CD4-positive, alpha-beta T cell treated with Interleukin-1 beta for 1 hour (primary cell): ENCODE data around the gene SERPINB13.

Experiments used
- DNase-seq, 2 donors: peaks; one replicate each; pipeline ENCODE4 v3.0.0-alpha.2; 2020 to 2022

SERPINB13 gene, protein sequence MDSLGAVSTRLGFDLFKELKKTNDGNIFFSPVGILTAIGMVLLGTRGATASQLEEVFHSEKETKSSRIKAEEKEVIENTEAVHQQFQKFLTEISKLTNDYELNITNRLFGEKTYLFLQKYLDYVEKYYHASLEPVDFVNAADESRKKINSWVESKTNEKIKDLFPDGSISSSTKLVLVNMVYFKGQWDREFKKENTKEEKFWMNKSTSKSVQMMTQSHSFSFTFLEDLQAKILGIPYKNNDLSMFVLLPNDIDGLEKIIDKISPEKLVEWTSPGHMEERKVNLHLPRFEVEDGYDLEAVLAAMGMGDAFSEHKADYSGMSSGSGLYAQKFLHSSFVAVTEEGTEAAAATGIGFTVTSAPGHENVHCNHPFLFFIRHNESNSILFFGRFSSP

DNA sequence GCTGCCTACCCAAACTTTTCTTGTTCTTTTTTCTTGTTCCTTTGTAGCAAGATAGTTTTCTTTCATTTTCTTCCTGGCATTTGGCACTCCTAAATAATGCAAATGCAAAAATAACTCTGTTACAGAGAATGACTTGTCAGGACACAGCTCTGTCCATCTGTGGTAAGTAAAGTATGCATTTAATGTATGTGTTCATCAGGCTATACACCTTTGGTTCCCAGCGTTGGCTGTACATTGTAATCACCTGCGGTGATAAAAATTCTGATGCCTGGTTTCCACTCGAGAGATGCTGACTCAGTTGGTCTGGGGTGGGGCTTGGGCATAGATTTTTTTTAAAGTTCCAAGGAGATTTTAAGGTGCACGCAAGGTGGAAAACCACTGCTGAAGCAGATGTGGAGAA is at the start of gene SERPINB13:
TSS of gene SERPINB13 (plus strand) at position 378 of the 400 bp plus-strand sequence. CDS start 1,325 bp downstream, outside the sequence.
- DNase-seq: no peak

DNA sequence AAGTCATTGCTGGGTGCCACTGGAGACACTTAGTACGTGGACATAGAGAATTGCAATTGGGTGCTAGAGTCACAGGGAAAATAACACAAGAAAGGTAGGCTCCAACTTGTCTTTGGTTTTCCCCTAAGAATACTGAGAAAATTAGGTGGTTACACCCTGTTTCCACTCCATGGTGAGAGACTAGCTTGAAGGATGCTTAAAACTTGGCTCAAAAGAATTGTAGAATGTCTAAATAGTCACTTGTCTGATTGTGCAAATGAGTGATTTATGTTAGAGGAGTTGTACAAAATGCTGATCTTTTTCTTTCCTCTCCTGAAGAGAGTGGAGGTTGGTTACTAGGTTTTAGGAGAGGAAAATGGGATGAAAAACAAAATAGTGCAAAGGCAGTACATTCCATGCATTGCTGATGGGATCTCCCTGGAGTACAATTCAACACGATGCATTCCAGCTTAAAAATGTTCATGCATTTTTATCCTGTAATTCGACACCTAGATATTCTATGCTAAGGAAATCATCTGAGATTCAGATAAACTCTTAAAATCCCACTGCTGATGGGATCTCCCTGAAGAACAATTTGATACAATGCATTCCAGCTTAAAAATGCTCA is 47.1 kb upstream of the SERPINB13 start:
- no peak for DNase-seq

DNA sequence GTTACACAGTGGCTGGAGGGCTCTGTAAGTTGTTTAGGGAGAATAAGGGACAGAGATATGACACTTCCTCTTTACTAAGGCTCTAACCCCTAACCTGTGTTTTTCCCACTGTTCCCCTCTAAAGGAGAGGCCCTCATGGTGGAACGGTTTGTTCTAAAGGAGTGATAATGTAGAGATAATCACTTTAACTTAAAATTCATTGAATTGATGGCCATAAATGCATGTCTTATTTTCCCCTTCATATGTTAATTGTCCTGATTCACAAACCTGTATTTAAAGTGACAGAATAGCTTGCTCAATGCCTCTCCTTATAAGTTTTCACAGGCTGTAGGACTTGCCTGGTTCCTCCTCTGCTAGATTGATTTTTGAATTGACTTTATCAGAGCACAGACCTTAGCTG is 45.1 kb upstream of the SERPINB13 start, which contains the start of gene SERPINB12:
TSS of gene SERPINB12 (plus strand) at position 301 of the 400 bp plus-strand sequence. CDS start 13,791 bp downstream, outside the sequence.
- DNase-seq: no peak

DNA sequence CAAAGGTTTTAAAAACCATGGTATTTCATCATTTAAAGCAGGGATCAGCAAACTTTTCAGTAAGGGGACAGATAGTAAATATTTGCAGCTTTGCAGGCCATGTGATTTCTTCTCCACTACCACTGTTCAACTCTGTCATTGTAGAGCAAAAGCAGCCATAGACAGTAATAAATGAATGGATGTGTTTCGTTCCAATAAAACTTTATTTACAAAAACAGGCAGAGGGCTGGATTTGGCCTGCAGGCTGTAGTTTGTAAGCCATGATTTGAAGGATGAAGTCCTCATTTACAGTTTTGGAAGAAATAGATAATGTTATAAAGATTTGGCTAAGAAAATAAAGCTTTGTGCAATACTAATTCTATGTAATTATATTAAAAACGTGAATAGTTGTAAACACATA is 43.1 kb upstream of the SERPINB13 start:
- no peak for DNase-seq

DNA sequence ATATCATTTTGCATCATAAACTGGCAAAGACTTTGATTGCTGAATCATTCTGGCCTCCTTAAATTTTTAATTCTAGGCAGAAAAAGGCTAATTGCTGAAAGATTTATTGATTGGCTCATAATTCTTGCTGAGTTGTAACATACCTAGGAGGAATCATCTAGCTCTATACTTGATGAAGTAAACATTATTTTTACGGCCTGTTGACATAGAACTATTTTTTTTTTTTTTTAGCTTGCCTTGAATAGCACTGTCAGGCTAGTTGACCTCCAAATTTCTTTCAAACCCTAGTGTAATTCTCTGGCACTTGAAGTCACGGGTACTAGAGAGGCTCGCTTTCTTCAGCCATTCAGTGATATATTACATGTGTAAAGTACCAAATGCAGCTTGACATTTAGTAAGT is 42.1 kb upstream of the SERPINB13 start:
- DNase-seq: no peak

DNA sequence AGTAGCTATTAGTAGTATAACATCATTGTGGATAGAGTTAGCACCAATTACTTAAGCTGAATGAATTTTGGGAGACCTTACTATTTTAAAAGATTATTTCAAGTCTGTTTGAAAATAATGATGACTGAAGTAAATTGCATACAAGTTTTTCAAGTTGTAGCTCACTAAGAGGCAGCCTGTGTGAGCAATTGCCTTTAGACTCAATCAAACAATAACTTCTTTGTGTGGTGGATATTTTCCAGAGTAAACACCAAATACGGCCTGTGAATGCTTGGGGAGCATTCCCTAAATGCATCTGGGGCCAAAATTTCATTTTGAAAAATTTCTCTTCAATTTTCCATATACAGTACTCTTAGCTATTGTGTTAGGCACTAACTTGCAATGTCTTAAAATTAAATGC is 37.1 kb upstream of the SERPINB13 start:
- DNase-seq: no peak

DNA sequence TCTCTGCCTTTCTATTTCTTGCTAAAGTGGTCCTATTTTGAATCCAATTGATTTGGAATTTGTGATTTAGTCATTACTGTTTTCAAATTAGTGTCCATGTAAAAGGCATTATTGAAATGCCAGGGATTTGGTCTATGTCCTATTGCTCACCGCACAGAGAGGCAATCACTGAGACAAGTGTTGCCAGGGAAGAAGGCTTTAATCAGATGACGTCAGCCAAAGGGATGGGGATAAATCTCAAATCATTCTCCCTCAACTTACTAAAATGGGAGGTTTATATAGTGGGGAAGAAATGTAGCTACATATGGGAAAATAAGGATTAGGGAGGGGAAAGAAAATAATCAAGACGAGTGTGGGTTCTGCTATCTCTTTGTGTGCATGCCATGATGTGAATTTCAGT is 35.4 kb upstream of the SERPINB13 start:
- no peak for DNase-seq

DNA sequence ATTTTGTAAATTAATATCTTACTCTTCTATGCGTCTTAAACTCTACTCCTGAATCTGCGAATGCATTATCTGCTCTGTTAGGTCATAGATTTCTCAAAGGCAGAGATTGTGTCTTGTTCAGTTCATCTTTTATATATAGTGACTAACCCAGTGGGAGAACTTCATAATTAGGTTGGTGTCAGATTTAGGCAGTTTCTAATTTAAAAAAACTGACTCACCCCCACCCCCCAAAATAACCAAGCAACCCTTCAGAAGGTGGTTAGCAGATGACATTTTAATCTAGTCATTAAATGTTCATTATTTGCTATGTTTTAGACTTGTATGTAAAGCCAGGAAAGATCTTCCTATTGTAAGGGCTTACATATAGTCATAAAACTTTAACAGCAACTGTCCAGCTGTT is 34.6 kb upstream of the SERPINB13 start:
- no peak for DNase-seq

DNA sequence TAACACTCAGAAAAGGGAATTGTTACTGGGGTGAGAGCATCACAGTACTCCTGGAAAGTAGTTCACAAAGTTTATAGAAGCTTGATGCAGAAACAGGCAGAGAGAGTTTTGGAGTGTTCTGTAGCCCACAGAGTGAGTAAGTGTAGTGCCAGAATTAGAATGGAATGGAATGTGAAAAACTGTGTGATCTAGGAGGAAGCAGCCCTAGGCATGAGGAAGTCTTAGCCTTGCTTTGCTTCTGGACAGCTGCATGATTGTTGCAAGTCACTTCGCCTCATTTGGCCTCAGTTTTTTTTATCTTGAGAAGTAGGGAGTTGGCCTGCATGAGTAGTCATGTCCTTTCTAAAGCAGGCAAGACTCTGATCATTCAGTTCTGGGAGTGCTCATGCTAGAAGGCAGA is 34.1 kb upstream of the SERPINB13 start:
- no peak for DNase-seq

DNA sequence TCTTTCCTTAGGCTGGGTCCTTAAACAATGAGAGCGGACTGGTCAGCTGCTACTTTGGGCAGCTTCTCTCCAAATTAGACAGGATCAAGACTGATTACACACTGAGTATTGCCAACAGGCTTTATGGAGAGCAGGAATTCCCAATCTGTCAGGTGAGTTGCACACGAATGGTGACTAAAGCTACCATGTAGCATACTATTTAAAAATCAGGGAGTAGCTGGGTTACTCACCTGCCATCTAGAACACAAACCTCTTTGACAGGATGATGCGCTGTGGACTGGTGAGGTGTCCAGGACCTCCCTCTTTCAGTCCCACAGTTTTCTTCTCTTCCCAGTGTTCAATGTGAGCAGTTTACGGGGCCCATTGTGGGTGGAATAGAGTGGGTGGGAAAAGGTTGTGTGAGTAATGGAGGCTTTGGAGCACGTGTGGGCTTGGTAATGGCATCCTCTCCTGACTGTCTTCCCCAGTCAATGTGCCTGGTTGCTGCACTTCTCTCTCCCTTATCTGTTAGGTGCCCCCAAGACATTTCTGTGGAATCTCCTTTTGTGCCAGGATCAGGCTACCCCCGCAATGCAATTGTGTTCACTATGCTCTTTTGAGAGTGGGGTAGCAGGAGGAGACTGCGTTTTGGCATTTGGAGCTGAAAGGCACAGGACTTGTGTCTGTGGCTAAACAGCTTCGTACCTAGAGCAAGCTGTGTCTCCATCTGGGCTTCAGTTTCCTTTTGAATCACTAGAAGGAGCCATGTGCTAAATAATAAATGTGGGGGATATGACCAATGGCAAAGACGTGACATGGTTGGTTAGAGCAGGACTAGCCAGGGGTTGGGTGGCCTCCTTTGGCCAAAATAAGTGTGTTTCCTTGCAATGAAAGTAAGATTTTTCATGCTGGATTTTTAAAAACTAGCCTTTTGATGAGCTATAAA is 27.3 kb upstream of the SERPINB13 start:
- DNase-seq: no peak

DNA sequence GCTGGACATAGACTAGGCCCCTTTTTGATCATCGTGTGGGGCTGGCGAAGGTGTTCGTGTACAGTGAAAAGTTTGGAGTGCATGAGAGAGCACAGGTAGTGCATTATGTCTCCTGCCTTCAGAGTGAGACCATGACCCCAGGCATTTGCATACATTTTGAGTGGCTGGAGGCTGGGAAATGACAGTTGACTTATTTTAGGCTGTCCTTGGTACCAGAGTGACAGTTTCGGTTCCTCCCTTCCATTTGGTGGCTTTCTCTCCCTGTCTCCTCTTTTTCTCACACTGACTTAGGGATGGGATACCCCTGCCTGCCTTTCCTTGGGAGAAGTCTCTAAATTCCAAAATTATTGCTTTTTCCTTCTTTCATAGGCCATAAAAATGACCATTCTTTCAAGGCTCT is 24.9 kb upstream of the SERPINB13 start:
- no peak for DNase-seq

DNA sequence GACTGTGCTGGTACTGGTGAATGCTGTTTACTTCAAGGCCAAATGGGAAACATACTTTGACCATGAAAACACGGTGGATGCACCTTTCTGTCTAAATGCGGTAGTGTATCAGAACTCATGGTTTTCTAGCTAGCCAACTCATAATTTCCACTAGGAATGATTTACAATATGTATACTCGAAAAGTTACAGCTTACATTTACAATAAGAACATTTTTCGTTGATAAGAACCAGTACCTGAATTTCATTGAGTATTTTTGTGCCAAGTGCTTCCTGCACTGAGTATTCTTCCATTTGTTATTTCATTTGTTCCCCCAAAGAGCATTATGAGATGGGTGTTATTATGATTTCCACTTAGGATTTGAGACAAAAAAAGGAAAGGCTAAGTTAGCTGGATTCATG is 23.1 kb upstream of the SERPINB13 start:
- no peak for DNase-seq

DNA sequence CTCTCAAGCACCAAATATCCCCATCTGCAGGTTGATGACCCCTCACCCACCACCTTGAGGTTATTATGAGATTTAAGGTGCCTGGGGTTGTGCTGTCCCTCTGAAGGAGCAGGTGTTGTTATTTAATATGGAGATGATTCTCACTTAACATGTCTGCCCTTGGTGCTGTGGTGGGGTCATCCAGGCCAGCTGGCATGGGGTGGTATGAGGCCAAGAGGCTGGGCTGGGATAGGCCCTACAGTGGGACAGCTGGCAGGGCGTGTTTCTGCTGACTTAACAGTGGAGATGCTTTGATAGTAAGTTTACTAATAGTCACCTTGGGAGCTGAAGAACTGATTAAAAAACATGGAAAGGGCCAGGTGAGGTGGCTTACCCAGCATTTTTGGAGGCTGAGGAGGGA is 22.6 kb upstream of the SERPINB13 start:
- DNase-seq: no peak

DNA sequence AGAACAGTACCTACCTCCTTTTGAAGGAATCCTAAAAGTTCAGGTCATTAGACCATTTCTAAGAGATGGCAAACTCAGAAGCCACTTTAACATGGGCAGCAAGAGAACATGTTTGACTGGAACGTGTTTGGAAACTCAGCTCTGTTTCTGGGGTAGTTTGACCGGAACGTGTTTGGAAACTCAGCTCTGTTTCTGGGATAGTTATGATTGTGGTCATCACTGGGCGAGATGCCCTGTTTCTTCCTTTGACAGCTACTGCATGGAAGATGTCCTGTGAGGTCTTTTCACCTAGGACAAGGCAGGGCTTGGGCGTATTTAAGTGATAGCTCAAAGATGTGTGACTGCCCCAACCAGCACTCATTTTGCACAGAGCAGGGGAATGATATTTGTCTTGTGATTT is 19.9 kb upstream of the SERPINB13 start:
- no peak for DNase-seq

DNA sequence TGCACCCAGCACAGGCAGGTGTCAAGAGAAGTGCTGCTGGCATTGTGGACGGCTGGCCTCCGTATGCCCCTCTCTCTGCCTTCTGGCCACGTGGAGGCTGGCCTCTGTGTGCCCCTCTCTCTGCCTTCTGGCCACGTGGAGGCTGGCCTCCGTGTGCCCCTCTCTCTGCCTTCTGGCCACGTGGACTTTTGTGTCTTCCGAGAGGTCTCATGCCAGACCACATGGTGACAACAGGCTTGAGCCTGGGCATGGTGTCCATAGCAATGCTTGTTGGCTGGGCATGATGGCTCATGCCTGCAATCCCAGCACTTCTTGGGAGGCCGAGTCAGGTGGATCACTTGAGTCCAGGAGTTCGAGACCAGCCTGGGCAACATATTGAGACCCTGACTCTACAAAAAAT is 19.3 kb upstream of the SERPINB13 start:
- DNase-seq: no peak

DNA sequence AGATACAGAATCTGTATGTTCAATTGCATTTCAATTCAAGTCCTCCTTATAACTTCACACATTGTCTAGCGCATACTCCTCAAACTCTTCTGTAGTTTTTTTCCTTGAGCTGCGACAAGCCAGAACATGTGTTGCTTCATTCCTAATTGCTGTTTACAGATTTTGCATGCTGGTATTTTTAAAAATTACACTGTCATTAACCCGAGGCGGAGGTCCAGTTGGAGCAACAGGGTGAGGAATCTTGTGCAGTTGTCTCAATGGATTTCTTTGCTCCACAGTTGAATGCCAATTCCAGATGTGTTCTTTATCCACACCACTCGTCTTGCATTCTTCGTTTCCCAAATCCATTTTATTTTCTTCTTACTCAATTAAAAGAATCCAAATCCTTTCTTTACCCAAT is 16.4 kb upstream of the SERPINB13 start:
- no peak for DNase-seq

DNA sequence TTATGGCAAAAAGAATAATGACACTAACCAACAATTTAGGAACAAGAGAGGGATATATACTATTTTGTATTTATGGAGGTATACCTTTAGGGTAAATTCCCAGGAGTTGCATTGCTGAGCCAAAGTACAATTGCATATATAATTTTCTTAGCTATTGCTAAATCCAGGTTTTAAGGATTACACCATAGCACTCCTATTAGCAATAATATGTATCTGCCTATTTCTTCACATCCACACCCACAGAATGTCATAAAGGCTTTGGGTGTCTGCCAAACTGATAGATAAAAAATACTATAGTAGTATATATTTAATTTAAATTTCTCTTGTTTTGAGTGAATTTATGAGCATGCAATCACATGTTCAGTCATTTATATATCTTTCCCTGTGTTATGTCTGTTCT is 11.5 kb upstream of the SERPINB13 start:
- no peak for DNase-seq

DNA sequence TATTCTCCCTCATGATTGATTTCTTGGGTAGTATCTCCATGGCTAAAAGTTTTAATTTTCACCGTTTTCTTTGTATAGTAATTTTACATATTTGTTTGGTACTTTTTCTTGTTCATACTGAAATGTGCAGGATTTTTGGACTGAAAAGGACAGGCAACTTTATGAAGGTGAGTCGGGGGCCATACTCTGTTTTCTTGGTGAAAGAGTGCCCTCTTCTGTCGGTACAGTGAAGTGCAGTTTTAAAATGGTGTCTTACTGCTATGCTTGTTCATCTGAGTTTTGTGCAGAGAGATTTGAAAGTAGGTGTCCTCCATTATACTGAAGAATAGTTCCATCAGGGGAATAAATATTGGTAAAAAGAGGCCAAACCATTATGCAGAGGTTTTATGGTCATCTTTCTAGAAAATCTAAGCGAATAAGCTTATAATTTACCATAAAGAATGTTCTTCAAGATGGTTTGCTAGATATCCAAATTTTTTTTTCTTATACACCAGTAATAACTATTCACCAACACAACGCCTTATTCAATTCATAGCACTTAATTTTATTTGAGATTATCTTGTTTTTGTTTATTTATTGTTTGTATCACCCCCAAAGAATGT is 8.7 kb upstream of the SERPINB13 start:
- no peak for DNase-seq

DNA sequence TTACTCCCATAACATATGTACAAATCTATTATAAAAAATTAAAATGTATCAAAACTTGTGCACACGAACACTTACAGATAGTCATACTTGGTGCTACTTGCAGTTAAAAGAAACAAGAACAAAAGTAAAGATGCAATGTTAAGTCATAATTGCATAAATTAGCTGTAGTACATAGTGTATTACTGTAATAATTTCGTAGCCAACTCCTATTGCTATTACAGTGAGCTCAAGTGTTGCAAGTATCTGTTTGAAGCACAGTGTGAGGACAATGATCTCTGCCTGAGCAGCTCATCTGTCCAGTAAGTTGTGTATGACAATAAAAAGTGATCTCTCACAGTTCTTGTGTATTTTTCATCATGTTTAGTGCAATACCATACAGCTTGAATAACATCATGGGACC is 7.5 kb upstream of the SERPINB13 start:
- DNase-seq: no peak

DNA sequence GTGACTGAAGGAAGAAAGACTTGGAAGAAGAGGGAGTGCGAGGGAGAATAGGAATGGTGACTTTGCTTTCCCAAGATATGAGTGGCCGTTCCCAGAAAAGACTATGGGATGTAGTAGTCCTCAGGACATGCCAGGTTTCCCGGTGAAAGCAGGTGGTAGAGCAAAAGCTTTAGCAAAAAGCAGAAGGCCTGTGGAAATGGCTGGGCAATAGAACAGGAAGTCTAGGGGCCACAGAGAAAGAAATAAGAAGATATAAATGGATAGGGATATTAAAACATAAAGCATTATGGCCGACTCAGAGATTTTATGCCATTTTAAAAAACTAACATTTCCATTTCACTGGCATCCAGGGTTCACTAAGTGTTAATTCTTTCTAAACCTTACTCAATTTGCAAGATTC is 1.2 kb upstream of the SERPINB13 start:
- no peak for DNase-seq

DNA sequence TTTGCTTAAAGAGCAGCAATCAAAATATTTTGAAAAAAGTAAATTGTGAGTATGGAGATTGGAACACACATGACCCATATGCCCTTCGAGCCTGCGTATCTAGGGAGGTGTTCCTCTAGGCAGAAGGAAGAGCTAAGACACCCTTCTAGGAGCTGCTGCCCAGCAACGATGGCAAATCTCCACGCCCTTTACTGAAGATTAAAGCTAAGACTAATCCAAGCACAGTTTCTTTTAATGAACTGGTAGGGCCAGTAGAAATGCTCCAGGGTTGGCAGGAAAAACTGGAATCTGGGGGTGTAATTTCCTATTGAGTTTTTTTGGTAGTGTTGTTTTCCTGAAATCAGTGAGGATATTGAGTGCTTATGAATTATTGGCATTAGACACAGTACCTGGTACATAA is 712 bp upstream of the SERPINB13 start:
- no peak for DNase-seq

DNA sequence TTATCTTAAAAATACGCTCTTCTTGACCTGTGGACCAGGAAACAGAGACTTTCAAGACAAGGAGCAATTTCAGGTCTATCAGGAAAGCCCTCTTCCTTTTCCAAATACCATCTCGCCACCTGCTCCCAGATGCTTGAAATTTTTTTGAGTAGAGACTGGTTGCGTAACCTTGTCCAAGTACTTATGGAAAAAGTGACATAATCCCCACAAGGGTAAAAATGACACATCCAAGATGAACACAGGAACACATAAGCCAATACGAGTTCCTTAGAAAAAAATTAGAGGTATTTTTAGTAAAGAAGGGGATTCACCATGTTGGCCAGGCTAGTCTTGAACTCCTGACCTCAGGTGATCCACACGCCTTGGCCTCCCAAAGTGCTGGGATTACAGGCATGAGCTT is 1.8 kb downstream of the SERPINB13 start:
- DNase-seq: no peak

DNA sequence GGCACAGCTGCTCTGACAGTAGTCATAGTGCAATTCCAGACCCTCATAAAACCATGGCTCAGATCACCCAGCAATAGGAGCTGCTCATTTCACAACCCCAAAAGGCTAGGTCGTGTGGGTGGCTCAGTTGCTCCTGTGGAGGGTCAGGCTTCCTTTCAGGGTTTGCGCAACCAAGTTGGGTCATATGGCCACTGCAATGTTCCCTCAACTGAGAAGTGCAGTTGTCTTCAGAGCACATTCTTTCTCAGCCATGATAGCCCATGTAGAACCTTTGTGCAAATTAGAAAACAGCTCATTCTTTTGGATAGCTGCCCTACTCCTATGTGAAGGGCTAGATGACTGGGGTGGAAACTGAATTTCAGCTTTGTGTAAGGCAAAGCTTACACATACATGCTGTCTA is 3.2 kb downstream of the SERPINB13 start:
- peak in 1 of 2 donors; percentile 13 for DNase-seq
